Measurements from ENCODE around the gene CAMK1D. TPM values are rescaled to one million over a fixed set of nuclear protein-coding genes. Genes with fewer than 3 reads are reported as not detected.

The CAMK1D gene
- total RNA-seq, 4 donors from 2014 or later, result 29.7 to 36.7 (median 33.3) TPM

- no peak for DNase-seq (ENCODE audit: low spot score in 2 of 2)
- WGBS, 2 donors, result 89 to 94% methylated on average over 8 of the region's 8 CpGs
- intact Hi-C loops (cut with DNase I; ENCODE audit: low total_unique reads), result no loop called here
- H3K4me3 ChIP-seq (ENCODE audit: low read depth, poor library complexity, severe bottlenecking), result no peak overlapping the region
- TF ChIP-seq CTCF (IDR thresholded peaks at IDR 0.05), result no peak
- TF ChIP-seq POLR2A (IDR thresholded peaks at IDR 0.05), result no peak
These were observed 45.1 kb downstream of the CAMK1D start for GRCh38 chr10:12394241-12395033.

GRCh38 chr10:12396093-12396492 is 46.7 kb downstream of the CAMK1D start:
- 88 to 89% methylated on average over 9 of the region's 9 CpGs for WGBS, 2 donors
- intact Hi-C loops (cut with DNase I; ENCODE audit: low total_unique reads), result no loop called here
- no peak overlapping the region for H3K4me3 ChIP-seq (ENCODE audit: low read depth, poor library complexity, severe bottlenecking)
- DNase-seq (ENCODE audit: low spot score in 2 of 2), result no peak
- no peak for TF ChIP-seq POLR2A (IDR thresholded peaks at IDR 0.05)
- no peak for TF ChIP-seq CTCF (IDR thresholded peaks at IDR 0.05)

GRCh38 chr10:12396567-12396966 is 47.2 kb downstream of the CAMK1D start:
- TF ChIP-seq POLR2A (IDR thresholded peaks at IDR 0.05) (no peak), CTCF (IDR thresholded peaks at IDR 0.05) (no peak)
- no peak overlapping the region for H3K4me3 ChIP-seq (ENCODE audit: low read depth, poor library complexity, severe bottlenecking)
- intact Hi-C loops (cut with DNase I; ENCODE audit: low total_unique reads), result no loop called here
- WGBS, 2 donors, result 51 to 72% methylated on average over 6 of the region's 6 CpGs
- no peak for DNase-seq (ENCODE audit: low spot score in 2 of 2)

GRCh38 chr10:12397147-12397896 is 48.0 kb downstream of the CAMK1D start:
- TF ChIP-seq POLR2A (IDR thresholded peaks at IDR 0.05), result no peak
- TF ChIP-seq CTCF (IDR thresholded peaks at IDR 0.05), result no peak
- intact Hi-C loops (cut with DNase I; ENCODE audit: low total_unique reads), result no loop called here
- no peak for DNase-seq (ENCODE audit: low spot score in 2 of 2)
- 84 to 89% methylated on average over 10 of the region's 10 CpGs for WGBS, 2 donors
- H3K4me3 ChIP-seq (ENCODE audit: low read depth, poor library complexity, severe bottlenecking), result no peak overlapping the region

GRCh38 chr10:12397941-12398340 is 48.6 kb downstream of the CAMK1D start:
- intact Hi-C loops (cut with DNase I; ENCODE audit: low total_unique reads), result no loop called here
- H3K4me3 ChIP-seq (ENCODE audit: low read depth, poor library complexity, severe bottlenecking), result no peak overlapping the region
- no peak for TF ChIP-seq POLR2A (IDR thresholded peaks at IDR 0.05)
- no peak for TF ChIP-seq CTCF (IDR thresholded peaks at IDR 0.05)
- 87% methylated on average over 2 of the region's 2 CpGs for WGBS, 2 donors
- no peak for DNase-seq (ENCODE audit: low spot score in 2 of 2)
